Lower leg skin (tissue), 3 donors: ENCODE results near the gene COG5.

Source experiments
- POLR2A ChIP-seq, 2 donors: fragments of 450-650 bp; IDR thresholded peaks; one replicate each; pipeline ENCODE4 v1.6.1; 2016 to 2017; ENCODE audit warnings: antibody characterized with exemption in 2 of 2, mild to moderate bottlenecking in 1 of 2, moderate library complexity in 1 of 2
- TF ChIP-seq, protein P1 (sequence below), 3 donors: fragments of 450-650 bp; IDR thresholded peaks; one replicate each; pipeline ENCODE4 v1.5.1; 2016; ENCODE audit warnings: antibody characterized with exemption in 3 of 3, mild to moderate bottlenecking in 3 of 3, moderate library complexity in 2 of 3

DNA sequence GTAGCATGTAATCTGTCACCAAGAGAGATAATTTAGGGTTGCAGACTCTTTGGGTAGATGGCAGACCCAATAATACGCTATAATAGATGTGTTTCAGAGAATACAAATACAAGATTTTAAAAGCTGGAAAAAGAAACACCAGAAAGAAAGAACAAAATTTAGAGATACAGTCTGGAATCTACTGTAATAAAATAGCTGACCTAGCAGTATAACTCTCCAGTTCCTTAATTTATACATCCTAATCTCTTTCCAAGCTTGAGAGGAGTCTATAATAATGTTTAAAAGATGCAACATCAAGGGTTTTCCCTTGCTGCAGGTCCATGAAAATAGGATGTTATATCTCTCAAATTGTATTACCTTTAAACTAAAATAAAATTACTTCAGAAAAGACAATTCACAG, 121.0 kb downstream of the COG5 start:
- TF ChIP-seq, protein P1, sequence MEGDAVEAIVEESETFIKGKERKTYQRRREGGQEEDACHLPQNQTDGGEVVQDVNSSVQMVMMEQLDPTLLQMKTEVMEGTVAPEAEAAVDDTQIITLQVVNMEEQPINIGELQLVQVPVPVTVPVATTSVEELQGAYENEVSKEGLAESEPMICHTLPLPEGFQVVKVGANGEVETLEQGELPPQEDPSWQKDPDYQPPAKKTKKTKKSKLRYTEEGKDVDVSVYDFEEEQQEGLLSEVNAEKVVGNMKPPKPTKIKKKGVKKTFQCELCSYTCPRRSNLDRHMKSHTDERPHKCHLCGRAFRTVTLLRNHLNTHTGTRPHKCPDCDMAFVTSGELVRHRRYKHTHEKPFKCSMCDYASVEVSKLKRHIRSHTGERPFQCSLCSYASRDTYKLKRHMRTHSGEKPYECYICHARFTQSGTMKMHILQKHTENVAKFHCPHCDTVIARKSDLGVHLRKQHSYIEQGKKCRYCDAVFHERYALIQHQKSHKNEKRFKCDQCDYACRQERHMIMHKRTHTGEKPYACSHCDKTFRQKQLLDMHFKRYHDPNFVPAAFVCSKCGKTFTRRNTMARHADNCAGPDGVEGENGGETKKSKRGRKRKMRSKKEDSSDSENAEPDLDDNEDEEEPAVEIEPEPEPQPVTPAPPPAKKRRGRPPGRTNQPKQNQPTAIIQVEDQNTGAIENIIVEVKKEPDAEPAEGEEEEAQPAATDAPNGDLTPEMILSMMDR (IDR thresholded peaks at IDR 0.05) = no peak
- TF ChIP-seq POLR2A (IDR thresholded peaks at IDR 0.05) = no peak
